Neural crest cell (in vitro differentiated cells): Measurements from ENCODE around the gene PELI1. TPM values are rescaled to one million over a fixed set of nuclear protein-coding genes. Genes with fewer than 3 reads are reported as not detected.
A peak's percentile ranks its signal among the peaks of the same experiment; 100 is the strongest.

Experiments used
- DNase-seq: peaks from one replicate; pipeline ENCODE4 v3.0.0; 2021; ENCODE audit warnings: low read depth, mixed read lengths, low spot score
- H3K27ac Mint-ChIP-seq: one replicate; pipeline ENCODE4 v1.8.0; 2021; ENCODE audit warnings: mild to moderate bottlenecking, mixed read lengths; ENCODE audit not compliant: unreplicated experiment
- H3K27me3 Mint-ChIP-seq: 2 replicates; pipeline ENCODE4 v1.8.0; 2021; ENCODE audit warnings: low read depth, mild to moderate bottlenecking, mixed read lengths
- H3K36me3 Mint-ChIP-seq: 2 replicates; pipeline ENCODE4 v1.8.0; 2021; ENCODE audit warnings: low read depth, mild to moderate bottlenecking, mixed read lengths
- H3K4me1 Mint-ChIP-seq: 2 replicates; pipeline ENCODE4 v1.8.0; 2021; ENCODE audit warnings: mixed read lengths
- H3K4me3 Mint-ChIP-seq: one replicate; pipeline ENCODE4 v1.8.0; 2021; ENCODE audit warnings: mild to moderate bottlenecking, mixed read lengths
- H3K9me3 Mint-ChIP-seq: 2 replicates; pipeline ENCODE4 v1.8.0; 2021; ENCODE audit warnings: mixed read lengths
- CTCF ChIP-seq: fragments of 200-600 bp; sonication (generic); conservative IDR thresholded peaks from 2 replicates; pipeline ENCODE4 v1.5.0; 2021; ENCODE audit warnings: antibody characterized with exemption, mild to moderate bottlenecking
- total RNA-seq: library from RNA; stranded (reverse); gene quantifications from 2 replicates; pipeline ENCODE4 v1.2.1, GENCODE V29; 2021

Gene PELI1
- total RNA-seq, 1 donor from 2014 or later, result 52.1 TPM

GRCh38 chr2:64052463-64053241 is 91.6 kb downstream of the PELI1 start:
- no peak overlapping the region for H3K4me3 Mint-ChIP-seq
- H3K4me1 Mint-ChIP-seq, result peaks cover 38% of the 10 kb centered on the region
- peaks cover 3% of the 10 kb centered on the region for H3K9me3 Mint-ChIP-seq
- H3K27ac Mint-ChIP-seq, result no peak overlapping the region
- TF ChIP-seq CTCF, result no peak
- H3K27me3 Mint-ChIP-seq, result no peaks in the 10 kb centered on the region
- H3K36me3 Mint-ChIP-seq, result no peaks in the 10 kb centered on the region
- DNase-seq, result no peak

- Mint-ChIP-seq H3K27me3 (no peaks in the 10 kb centered on the region), H3K27ac (no peak overlapping the region), H3K4me1 (peaks cover 33% of the 10 kb centered on the region), H3K9me3 (peaks cover 3% of the 10 kb centered on the region), H3K4me3 (peak overlapping the region; percentile 2), H3K36me3 (no peaks in the 10 kb centered on the region)
- peak; percentile 47 for DNase-seq
- peak; percentile 86 for TF ChIP-seq CTCF
Measured at GRCh38 chr2:64049633-64050220, 94.5 kb downstream of the PELI1 start.

- DNase-seq, result no peak
Measured at GRCh38 chr2:64045938-64046337, 98.3 kb downstream of the PELI1 start.

More at GRCh38 chr2:64045938-64046337, 98.3 kb downstream of the PELI1 start:
- no peak overlapping the region for H3K27ac Mint-ChIP-seq
- no peaks in the 10 kb centered on the region for H3K36me3 Mint-ChIP-seq
- TF ChIP-seq CTCF, result no peak
- peaks cover 3% of the 10 kb centered on the region for H3K9me3 Mint-ChIP-seq
- H3K4me1 Mint-ChIP-seq, result peaks cover 7% of the 10 kb centered on the region
- no peaks in the 10 kb centered on the region for H3K27me3 Mint-ChIP-seq
- no peak overlapping the region for H3K4me3 Mint-ChIP-seq

Other genes with a start within 250 kb of the PELI1 start
- 26.8 and 27.1 TPM in 2 replicates for gene VPS54, start 125.0 kb downstream of the PELI1 start, total RNA-seq